Measurements from ENCODE around the gene NEO1.

NEO1 gene

DNA sequence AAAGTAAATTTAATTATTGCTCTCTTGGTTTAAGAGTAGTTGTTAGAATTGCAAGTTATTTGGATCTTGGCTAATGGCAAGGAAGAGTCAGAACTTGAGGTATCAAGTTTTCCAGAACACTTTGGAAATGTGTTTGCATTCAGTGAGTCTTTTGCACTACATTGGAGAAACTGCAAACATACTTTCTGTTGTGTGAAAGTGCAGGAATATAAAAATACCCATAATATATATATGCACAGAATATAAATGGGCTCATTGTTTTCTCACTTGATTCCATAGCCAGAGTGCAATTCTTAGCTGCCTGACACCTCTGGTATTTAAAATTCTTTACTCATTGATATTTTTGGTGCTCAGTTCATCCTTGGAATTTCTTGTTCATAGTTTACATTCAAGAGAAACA, 223.6 kb downstream of the NEO1 start:
- Histone ChIP-seq H3K4me2 (ENCODE audit: insufficient read depth, low read length, poor library complexity, severe bottlenecking) (no peak overlapping the region), H3K9ac (ENCODE audit: low read depth, low read length, poor library complexity) (no peak overlapping the region), H4K91ac (ENCODE audit: low read depth, low read length, poor library complexity) (no peak overlapping the region), H3K79me1 (ENCODE audit: low read depth, low read length) (no peaks in the 10 kb centered on the region), H3K4me1 (ENCODE audit: control insufficient read depth in 2 of 2, insufficient read depth in 1 of 2, low read depth in 1 of 2, low read length in 2 of 2) (no peaks in the 10 kb centered on the region), H2BK12ac (ENCODE audit: low read length) (no peak overlapping the region), H3K27me3 (ENCODE audit: control insufficient read depth in 3 of 3, insufficient read depth in 3 of 3, low read depth in 1 of 3, low read length in 3 of 3) (no peaks in the 10 kb centered on the region), H2AFZ (ENCODE audit: low read length) (no peak overlapping the region), H2BK120ac (ENCODE audit: low read depth, low read length) (no peak overlapping the region), H3K23ac (ENCODE audit: low read depth, low read length, poor library complexity) (no peak overlapping the region), H3K4ac (ENCODE audit: low read length) (no peak overlapping the region), H3K18ac (ENCODE audit: low read length) (no peak overlapping the region), H2BK5ac (ENCODE audit: low read length) (no peak overlapping the region), H3K14ac (ENCODE audit: low read length) (no peak overlapping the region), H3K36me3 (replicated peaks in 1 of 2; ENCODE audit: control insufficient read depth in 2 of 2, insufficient read depth in 2 of 2, low read length in 2 of 2) (peaks cover 13 to 75% of the 10 kb centered on the region in 2 donors), H2AK5ac (ENCODE audit: low read depth, low read length) (no peak overlapping the region), H3K27ac (replicated peaks; ENCODE audit: low read length) (no peak overlapping the region), H3K4me3 (ENCODE audit: low read length in 2 of 2) (no peak overlapping the region), H4K8ac (ENCODE audit: low read depth, low read length) (no peak overlapping the region), H3K9me3 (replicated peaks in 1 of 2; ENCODE audit: control insufficient read depth in 2 of 2, insufficient read depth in 1 of 2, low read depth in 1 of 2, low read length in 2 of 2) (no peaks in the 10 kb centered on the region), H2BK15ac (ENCODE audit: low read length) (no peak overlapping the region)
- no peak for DNase-seq (ENCODE audit: low spot score)

DNA sequence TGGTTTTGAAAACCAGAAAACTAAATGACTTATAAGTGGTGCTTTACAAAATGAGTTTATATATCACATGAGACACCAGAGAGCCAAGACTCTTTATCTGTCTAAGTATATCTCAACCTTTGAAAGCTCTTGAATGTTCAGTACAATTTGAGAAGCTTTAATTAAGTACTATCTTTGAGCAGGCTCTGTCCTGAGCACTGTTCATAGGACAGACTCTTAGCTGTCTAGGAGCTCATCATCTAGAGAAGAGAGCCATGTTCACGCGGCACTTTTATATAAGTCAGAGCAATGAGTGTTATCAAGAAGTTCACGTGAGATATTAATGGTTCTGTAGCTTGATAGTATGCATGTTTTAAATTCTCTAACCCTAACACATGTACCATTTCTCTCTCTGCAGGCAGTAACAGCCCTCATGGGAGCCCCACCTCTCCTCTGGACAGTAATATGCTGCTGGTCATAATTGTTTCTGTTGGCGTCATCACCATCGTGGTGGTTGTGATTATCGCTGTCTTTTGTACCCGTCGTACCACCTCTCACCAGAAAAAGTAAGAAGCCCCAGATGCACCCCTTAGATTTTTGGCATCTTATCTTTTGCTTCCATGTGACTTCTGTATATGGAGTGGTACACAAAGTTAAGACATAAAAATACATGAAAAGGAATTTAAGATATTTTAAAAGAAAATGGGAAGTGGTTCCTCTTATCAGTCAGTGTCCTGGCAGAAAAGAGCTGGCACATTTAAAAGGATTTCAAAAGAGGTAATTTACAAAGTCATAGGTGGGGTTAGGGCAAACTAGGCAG, 230.5 kb downstream of the NEO1 start:
- Histone ChIP-seq H3K9me3 (replicated peaks in 1 of 2; ENCODE audit: control insufficient read depth in 2 of 2, insufficient read depth in 1 of 2, low read depth in 1 of 2, low read length in 2 of 2) (no peaks in the 10 kb centered on the region), H2AK5ac (ENCODE audit: low read depth, low read length) (no peak overlapping the region), H4K8ac (ENCODE audit: low read depth, low read length) (no peak overlapping the region), H3K4me1 (ENCODE audit: control insufficient read depth in 2 of 2, insufficient read depth in 1 of 2, low read depth in 1 of 2, low read length in 2 of 2) (no peaks in the 10 kb centered on the region), H3K23ac (ENCODE audit: low read depth, low read length, poor library complexity) (no peak overlapping the region), H2AFZ (ENCODE audit: low read length) (no peak overlapping the region), H2BK15ac (ENCODE audit: low read length) (no peak overlapping the region), H3K4me2 (ENCODE audit: insufficient read depth, low read length, poor library complexity, severe bottlenecking) (no peak overlapping the region), H3K27me3 (ENCODE audit: control insufficient read depth in 3 of 3, insufficient read depth in 3 of 3, low read depth in 1 of 3, low read length in 3 of 3) (no peaks in the 10 kb centered on the region), H3K14ac (ENCODE audit: low read length) (no peak overlapping the region), H2BK12ac (ENCODE audit: low read length) (no peak overlapping the region), H4K91ac (ENCODE audit: low read depth, low read length, poor library complexity) (no peak overlapping the region), H2BK5ac (ENCODE audit: low read length) (no peak overlapping the region), H3K36me3 (replicated peaks in 1 of 2; ENCODE audit: control insufficient read depth in 2 of 2, insufficient read depth in 2 of 2, low read length in 2 of 2) (peaks cover 29 to 81% of the 10 kb centered on the region in 2 donors), H3K27ac (replicated peaks; ENCODE audit: low read length) (no peak overlapping the region), H3K79me1 (ENCODE audit: low read depth, low read length) (no peaks in the 10 kb centered on the region), H3K4me3 (ENCODE audit: low read length in 2 of 2) (no peak overlapping the region), H3K18ac (ENCODE audit: low read length) (no peak overlapping the region), H2BK120ac (ENCODE audit: low read depth, low read length) (no peak overlapping the region), H3K4ac (ENCODE audit: low read length) (no peak overlapping the region), H3K9ac (ENCODE audit: low read depth, low read length, poor library complexity) (no peak overlapping the region)
- no CpG with 5 or more reads among the region's 8 CpGs for WGBS, 2 donors (ENCODE audit: extremely low coverage in 2 of 2, insufficient read length in 2 of 2, insufficient replicate concordance in 1 of 2)
- DNase-seq (ENCODE audit: low spot score): no peak

DNA sequence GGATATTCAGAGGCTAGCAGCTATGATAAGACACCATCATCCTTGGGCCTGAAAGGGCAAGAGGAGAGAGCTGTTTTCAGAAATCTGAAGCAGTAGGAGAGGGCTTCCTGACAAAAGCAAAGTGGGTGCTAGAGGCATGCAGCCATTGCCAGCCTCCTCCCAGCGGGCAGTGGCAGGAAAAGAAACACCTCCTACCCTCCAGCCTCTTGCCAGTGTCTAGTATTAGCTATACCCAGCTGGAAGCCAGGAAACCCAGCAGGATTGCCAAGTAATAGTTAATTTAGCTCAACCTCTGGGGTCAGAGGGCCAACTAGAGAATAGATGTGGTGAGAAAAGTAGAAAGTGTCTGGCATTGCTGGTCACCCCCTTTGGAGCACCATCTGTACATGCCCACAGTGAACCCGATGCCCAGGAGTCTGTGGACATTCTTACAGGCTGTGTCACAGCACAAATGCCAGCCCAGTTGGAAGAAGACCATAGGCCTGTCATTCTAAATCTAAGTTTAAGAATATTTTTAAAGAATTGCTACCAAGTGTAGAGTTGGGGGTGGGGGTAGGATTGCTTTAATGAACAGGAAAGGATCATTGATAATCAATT, 231.2 kb downstream of the NEO1 start:
- no peak for DNase-seq (ENCODE audit: low spot score)
- no CpG with 5 or more reads among the region's 2 CpGs for WGBS, 2 donors (ENCODE audit: extremely low coverage in 2 of 2, insufficient read length in 2 of 2, insufficient replicate concordance in 1 of 2)
- H4K8ac ChIP-seq (ENCODE audit: low read depth, low read length): no peak overlapping the region
- no peak overlapping the region for H2AK5ac ChIP-seq (ENCODE audit: low read depth, low read length)
- no peak overlapping the region for H3K14ac ChIP-seq (ENCODE audit: low read length)
- peaks cover 31 to 83% of the 10 kb centered on the region in 2 donors for H3K36me3 ChIP-seq (replicated peaks in 1 of 2; ENCODE audit: control insufficient read depth in 2 of 2, insufficient read depth in 2 of 2, low read length in 2 of 2)
- no peak overlapping the region for H2BK5ac ChIP-seq (ENCODE audit: low read length)
- no peak overlapping the region for H3K4me2 ChIP-seq (ENCODE audit: insufficient read depth, low read length, poor library complexity, severe bottlenecking)
- no peak overlapping the region for H2AFZ ChIP-seq (ENCODE audit: low read length)
- H2BK12ac ChIP-seq (ENCODE audit: low read length): no peak overlapping the region
- H3K79me1 ChIP-seq (ENCODE audit: low read depth, low read length): no peaks in the 10 kb centered on the region
- no peak overlapping the region for H4K91ac ChIP-seq (ENCODE audit: low read depth, low read length, poor library complexity)
- no peak overlapping the region for H3K4ac ChIP-seq (ENCODE audit: low read length)
- H3K4me3 ChIP-seq (ENCODE audit: low read length in 2 of 2): no peak overlapping the region
- H3K23ac ChIP-seq (ENCODE audit: low read depth, low read length, poor library complexity): no peak overlapping the region
- H3K27ac ChIP-seq (replicated peaks; ENCODE audit: low read length): no peak overlapping the region
- no peaks in the 10 kb centered on the region for H3K27me3 ChIP-seq (ENCODE audit: control insufficient read depth in 3 of 3, insufficient read depth in 3 of 3, low read depth in 1 of 3, low read length in 3 of 3)
- H3K4me1 ChIP-seq (ENCODE audit: control insufficient read depth in 2 of 2, insufficient read depth in 1 of 2, low read depth in 1 of 2, low read length in 2 of 2): no peaks in the 10 kb centered on the region
- H2BK15ac ChIP-seq (ENCODE audit: low read length): no peak overlapping the region
- no peak overlapping the region for H3K9ac ChIP-seq (ENCODE audit: low read depth, low read length, poor library complexity)
- no peaks in the 10 kb centered on the region for H3K9me3 ChIP-seq (replicated peaks in 1 of 2; ENCODE audit: control insufficient read depth in 2 of 2, insufficient read depth in 1 of 2, low read depth in 1 of 2, low read length in 2 of 2)
- H3K18ac ChIP-seq (ENCODE audit: low read length): no peak overlapping the region
- H2BK120ac ChIP-seq (ENCODE audit: low read depth, low read length): no peak overlapping the region

DNA sequence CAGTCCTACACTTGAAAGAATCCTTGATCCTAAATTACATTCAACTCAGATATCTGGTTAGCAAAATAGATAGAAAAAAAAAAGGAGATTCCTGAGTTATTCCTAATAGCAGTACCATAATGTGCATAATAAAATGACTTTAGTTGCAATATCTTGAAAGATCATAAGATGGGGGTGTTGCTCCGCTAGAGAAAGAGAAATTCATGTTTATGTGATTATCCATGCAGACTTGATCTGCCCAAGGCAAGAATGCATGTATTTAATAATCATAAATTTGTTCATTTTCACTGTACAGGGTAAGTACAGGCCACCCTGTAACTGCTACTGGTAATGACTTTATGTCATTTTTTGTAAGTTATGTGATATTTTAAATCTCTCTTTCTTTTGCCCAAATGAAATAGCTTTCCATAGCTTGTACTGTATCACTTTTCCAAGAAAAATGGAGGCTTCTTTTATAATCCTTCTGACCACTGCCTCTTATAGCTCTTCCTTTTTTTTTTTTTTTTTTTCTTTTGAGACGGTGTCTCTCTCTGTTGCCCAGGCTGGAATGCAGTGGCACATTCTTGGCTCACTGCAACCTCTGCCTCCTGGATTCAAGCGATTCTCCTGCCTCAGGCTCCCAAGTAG, 231.9 kb downstream of the NEO1 start:
- H2BK12ac ChIP-seq (ENCODE audit: low read length): no peak overlapping the region
- H3K9ac ChIP-seq (ENCODE audit: low read depth, low read length, poor library complexity): no peak overlapping the region
- no peaks in the 10 kb centered on the region for H3K27me3 ChIP-seq (ENCODE audit: control insufficient read depth in 3 of 3, insufficient read depth in 3 of 3, low read depth in 1 of 3, low read length in 3 of 3)
- H3K9me3 ChIP-seq (replicated peaks in 1 of 2; ENCODE audit: control insufficient read depth in 2 of 2, insufficient read depth in 1 of 2, low read depth in 1 of 2, low read length in 2 of 2): no peaks in the 10 kb centered on the region
- H3K4me3 ChIP-seq (ENCODE audit: low read length in 2 of 2): no peak overlapping the region
- no peak overlapping the region for H2BK5ac ChIP-seq (ENCODE audit: low read length)
- H2AK5ac ChIP-seq (ENCODE audit: low read depth, low read length): no peak overlapping the region
- no peak overlapping the region for H2BK120ac ChIP-seq (ENCODE audit: low read depth, low read length)
- H4K8ac ChIP-seq (ENCODE audit: low read depth, low read length): no peak overlapping the region
- no CpG with 5 or more reads among the region's 3 CpGs for WGBS, 2 donors (ENCODE audit: extremely low coverage in 2 of 2, insufficient read length in 2 of 2, insufficient replicate concordance in 1 of 2)
- no peak overlapping the region for H3K27ac ChIP-seq (replicated peaks; ENCODE audit: low read length)
- DNase-seq (ENCODE audit: low spot score): no peak
- H3K4me1 ChIP-seq (ENCODE audit: control insufficient read depth in 2 of 2, insufficient read depth in 1 of 2, low read depth in 1 of 2, low read length in 2 of 2): no peaks in the 10 kb centered on the region
- H3K18ac ChIP-seq (ENCODE audit: low read length): no peak overlapping the region
- H3K14ac ChIP-seq (ENCODE audit: low read length): no peak overlapping the region
- H3K23ac ChIP-seq (ENCODE audit: low read depth, low read length, poor library complexity): no peak overlapping the region
- no peak overlapping the region for H2AFZ ChIP-seq (ENCODE audit: low read length)
- no peak overlapping the region for H3K4ac ChIP-seq (ENCODE audit: low read length)
- H4K91ac ChIP-seq (ENCODE audit: low read depth, low read length, poor library complexity): no peak overlapping the region
- no peak overlapping the region for H3K4me2 ChIP-seq (ENCODE audit: insufficient read depth, low read length, poor library complexity, severe bottlenecking)
- peaks cover 38 to 84% of the 10 kb centered on the region in 2 donors for H3K36me3 ChIP-seq (replicated peaks in 1 of 2; ENCODE audit: control insufficient read depth in 2 of 2, insufficient read depth in 2 of 2, low read length in 2 of 2)
- H2BK15ac ChIP-seq (ENCODE audit: low read length): no peak overlapping the region
- H3K79me1 ChIP-seq (ENCODE audit: low read depth, low read length): no peaks in the 10 kb centered on the region
